Measurements from ENCODE around the gene FLAD1. TPM values are rescaled to one million over a fixed set of nuclear protein-coding genes. Genes with fewer than 3 reads are reported as not detected.
"Not testable (repeated sequence)": the region's sequence is repeated elsewhere in the genome, so short reads cannot be mapped to it uniquely, and the experiment has no call there.

FLAD1 gene
- total RNA-seq, 1 donor from 2014 or later = 20.6 TPM

DNA sequence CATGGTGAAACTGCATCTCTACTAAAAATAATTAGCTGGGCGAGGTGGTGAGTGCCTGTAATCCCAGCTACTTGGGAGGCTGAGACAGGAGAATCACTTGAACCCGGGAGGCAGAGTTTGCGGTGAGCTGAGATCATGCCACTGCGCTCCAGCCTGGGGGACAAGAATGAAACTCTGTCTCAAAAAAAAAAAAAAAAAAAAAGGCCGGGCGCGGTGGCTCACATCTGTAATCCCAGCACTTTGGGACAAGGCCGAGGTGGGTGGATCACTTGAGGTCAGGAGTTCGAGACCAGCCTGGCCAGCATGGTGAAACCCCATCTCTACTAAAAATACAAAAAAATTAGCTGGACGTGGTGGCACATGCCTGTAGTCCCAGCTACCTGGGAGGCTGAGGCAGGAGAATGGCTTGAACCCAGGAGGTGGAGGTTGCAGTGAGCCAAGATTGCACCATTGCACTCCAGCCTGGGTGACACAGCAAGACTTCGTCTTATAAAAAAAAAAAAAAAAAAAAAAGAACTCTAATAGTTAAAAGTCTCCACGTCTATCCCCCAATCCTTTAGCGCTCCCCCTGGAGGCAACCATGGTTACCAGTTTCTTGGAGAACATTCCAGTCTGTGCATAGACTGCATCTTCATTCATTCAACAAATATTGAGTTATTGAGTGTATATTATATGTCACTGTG lies 12.3 kb downstream of the FLAD1 start:
- H3K9me3 ChIP-seq; intact Hi-C loops (cut with DNase I); H3K36me3 ChIP-seq; DNase-seq (ENCODE audit: extremely low spot score in 2 of 2); H3K27ac ChIP-seq; H3K27me3 ChIP-seq; H3K4me3 ChIP-seq: not testable (repeated sequence)
- H3K4me1 ChIP-seq = peaks cover 25% of the 10 kb centered on the region
- TF ChIP-seq POLR2AphosphoS5 (IDR thresholded peaks at IDR 0.05; ENCODE audit: insufficient read depth in 1 of 2, low read depth in 1 of 2) = peak in 1 of 2 donors; percentile 48

DNA sequence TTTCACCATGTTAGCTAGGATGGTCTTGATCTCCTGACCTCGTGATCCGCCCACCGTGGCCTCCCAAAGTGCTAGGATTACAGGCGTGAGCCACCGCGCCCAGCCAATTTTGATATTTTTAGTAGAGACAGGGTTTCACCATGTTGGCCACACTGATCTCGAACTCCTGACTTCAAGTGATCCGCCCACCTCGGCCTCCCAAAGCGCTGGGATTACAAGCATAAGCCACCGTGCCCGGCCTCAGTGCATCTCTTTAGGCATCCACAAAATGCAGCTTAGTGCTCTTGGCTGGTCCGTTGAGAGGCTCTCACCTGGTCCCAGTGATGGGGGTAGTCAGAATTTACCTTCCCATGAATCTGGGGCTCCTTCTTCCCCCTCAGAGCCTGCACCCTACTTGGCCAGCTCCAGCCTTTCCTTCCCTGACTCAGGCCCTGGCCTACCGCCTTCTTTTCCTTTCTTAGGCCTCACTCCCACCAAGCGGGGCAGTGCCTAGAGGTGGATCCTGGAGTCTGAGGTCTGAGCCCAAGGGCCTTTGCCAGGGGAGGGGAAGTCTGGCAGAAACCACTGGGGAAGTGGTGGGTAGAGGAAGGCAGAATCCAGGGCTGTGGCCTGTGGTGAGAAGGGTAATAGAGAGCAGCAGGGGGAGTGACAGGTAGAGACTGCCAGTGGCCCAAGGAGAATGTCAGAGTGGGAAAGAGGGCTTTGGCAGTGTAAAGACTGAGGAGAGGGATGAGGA lies 14.0 kb downstream of the FLAD1 start:
- H3K36me3 ChIP-seq = no peaks in the 10 kb centered on the region
- peaks cover 25% of the 10 kb centered on the region for H3K4me1 ChIP-seq
- H3K27me3 ChIP-seq = no peaks in the 10 kb centered on the region
- no peak overlapping the region for H3K27ac ChIP-seq
- intact Hi-C loops (cut with DNase I) = no loop called here
- no peak for DNase-seq (ENCODE audit: extremely low spot score in 2 of 2)
- no peaks in the 10 kb centered on the region for H3K9me3 ChIP-seq
- TF ChIP-seq POLR2AphosphoS5 (IDR thresholded peaks at IDR 0.05; ENCODE audit: insufficient read depth in 1 of 2, low read depth in 1 of 2) (no peak), POLR2A (IDR thresholded peaks at IDR 0.05) (no peak)
- TF ChIP-seq, protein P1, sequence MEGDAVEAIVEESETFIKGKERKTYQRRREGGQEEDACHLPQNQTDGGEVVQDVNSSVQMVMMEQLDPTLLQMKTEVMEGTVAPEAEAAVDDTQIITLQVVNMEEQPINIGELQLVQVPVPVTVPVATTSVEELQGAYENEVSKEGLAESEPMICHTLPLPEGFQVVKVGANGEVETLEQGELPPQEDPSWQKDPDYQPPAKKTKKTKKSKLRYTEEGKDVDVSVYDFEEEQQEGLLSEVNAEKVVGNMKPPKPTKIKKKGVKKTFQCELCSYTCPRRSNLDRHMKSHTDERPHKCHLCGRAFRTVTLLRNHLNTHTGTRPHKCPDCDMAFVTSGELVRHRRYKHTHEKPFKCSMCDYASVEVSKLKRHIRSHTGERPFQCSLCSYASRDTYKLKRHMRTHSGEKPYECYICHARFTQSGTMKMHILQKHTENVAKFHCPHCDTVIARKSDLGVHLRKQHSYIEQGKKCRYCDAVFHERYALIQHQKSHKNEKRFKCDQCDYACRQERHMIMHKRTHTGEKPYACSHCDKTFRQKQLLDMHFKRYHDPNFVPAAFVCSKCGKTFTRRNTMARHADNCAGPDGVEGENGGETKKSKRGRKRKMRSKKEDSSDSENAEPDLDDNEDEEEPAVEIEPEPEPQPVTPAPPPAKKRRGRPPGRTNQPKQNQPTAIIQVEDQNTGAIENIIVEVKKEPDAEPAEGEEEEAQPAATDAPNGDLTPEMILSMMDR (IDR thresholded peaks at IDR 0.05) = no peak
- no peak overlapping the region for H3K4me3 ChIP-seq

DNA sequence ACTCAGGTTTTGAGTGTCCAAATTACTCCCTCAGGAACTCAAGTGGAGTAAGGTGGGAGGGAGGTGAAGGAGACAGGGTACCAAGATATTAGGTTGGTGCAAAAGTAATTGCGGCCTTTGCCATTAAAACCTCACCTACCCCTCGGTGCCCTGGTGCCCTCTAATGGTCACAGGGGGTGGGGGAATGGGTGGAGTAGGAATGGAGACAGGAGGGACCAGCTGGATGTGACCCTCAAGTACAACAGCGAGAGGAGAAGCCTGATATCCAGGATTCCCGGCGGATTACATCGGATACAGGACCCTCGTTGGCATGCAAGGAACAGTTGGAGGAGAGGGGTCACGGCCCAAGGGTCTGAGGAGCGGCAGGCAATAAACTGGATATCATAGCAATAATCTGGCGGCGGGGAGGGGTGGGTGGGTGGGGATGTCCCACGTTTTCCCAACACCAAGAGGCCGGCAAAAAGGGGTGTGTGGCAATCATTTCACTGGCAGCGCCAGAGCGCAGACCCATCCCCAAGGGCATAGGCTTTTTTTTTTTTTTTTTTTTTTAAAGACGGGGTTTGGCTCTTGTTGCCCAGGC lies 15.1 kb downstream of the FLAD1 start:
- H3K36me3 ChIP-seq = no peaks in the 10 kb centered on the region
- no peak overlapping the region for H3K4me3 ChIP-seq
- H3K9me3 ChIP-seq = no peaks in the 10 kb centered on the region
- no peak for DNase-seq (ENCODE audit: extremely low spot score in 2 of 2)
- TF ChIP-seq, protein P1 (IDR thresholded peaks at IDR 0.05) = no peak
- no peak for TF ChIP-seq POLR2A (IDR thresholded peaks at IDR 0.05)
- no peak for TF ChIP-seq POLR2AphosphoS5 (IDR thresholded peaks at IDR 0.05; ENCODE audit: insufficient read depth in 1 of 2, low read depth in 1 of 2)
- H3K4me1 ChIP-seq = peaks cover 25% of the 10 kb centered on the region
- H3K27ac ChIP-seq = peak overlapping the region; percentile 99
- intact Hi-C loops (cut with DNase I) = no loop called here
- no peaks in the 10 kb centered on the region for H3K27me3 ChIP-seq

DNA sequence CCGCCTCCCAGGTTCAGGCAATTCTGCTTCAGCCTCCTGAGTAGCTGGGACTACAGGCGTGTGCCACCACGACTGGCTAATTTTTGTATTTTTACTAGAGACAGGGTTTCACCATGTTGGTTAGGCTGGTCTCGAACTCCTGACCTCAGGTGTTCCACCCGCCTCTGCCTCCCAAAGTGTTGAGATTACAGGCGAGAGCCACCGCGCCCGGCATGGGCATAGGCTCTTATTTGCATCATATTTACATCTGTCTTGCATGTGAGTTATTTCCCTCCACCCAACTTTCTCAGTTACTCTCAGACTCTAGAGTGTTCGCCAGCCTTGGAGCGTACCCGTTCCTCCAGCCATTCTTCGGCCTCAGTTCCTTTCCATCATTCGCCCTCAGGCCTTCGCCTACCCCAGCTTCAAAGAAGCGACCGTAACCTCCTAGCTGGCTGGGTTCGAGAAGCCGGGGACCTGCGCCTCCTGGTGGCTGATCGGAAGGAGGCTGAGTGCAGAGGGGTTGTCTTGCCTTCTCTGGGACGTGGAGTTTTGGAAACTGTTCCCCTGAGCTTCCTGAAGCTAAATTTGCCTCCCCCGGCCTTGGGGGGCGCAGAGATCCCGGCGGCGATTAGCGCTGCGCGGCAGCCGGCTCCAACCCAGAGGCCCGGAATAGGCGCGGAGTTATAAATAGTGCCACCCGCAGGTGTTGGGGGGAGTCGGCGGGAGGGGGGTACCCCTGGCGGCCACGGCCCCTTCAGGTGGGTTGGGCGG lies 15.8 kb downstream of the FLAD1 start:
- intact Hi-C loops (cut with DNase I) = no loop called here
- no peaks in the 10 kb centered on the region for H3K9me3 ChIP-seq
- H3K27me3 ChIP-seq = no peaks in the 10 kb centered on the region
- peak overlapping the region; percentile 99 for H3K27ac ChIP-seq
- no peaks in the 10 kb centered on the region for H3K36me3 ChIP-seq
- DNase-seq (ENCODE audit: extremely low spot score in 2 of 2) = no peak
- no peak for TF ChIP-seq POLR2A (IDR thresholded peaks at IDR 0.05)
- TF ChIP-seq POLR2AphosphoS5 (IDR thresholded peaks at IDR 0.05; ENCODE audit: insufficient read depth in 1 of 2, low read depth in 1 of 2) = peak; percentile 24 to 54
- TF ChIP-seq, protein P1 (IDR thresholded peaks at IDR 0.05) = peak; percentile 62 to 83 (median 77)
- H3K4me3 ChIP-seq = peak overlapping the region; percentile 84 to 85
- peaks cover 30% of the 10 kb centered on the region for H3K4me1 ChIP-seq
